A204.1 (cell line): ENCODE measurements around the gene PRRG2.

ENCODE experiments used
- FAIRE-seq: peaks from 2 replicates; lab custom pipeline; 2012; peaks lifted over from hg19 to GRCh38; lab: Jason Lieb, UNC

The PRRG2 gene

DNA sequence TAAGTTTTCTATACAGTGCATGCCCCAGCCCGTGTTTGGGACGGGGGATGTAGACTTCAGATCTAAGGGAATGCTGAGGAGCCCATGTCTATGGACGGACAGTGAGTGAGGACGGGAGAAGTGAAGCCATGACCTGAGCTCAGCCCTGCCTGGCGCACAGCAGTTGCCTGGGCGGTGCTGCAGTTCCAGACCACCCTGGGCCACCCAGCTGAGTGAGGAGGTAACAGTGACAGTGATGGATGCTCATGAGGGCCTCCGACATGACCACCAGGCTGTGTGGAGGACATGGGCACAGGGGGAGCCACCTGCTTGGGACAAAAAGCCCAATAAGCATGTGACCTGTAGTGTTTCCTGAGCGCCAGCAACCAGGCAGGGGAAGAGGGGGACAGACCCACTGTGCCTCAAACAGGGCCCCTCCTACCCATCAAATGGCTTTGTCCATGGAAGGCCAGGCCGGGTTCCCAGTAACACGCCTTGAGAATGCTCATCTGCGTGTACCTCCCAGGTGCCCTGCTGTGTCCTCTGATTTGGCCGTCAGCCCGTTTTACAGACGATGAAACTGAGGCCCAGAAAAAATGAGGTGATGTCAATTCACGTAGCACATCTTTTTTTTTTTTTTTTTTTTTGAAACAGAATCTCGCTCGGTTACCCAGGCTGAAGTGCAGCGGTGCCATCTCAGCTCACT lies 23.3 kb upstream of the PRRG2 start:
- no peak for FAIRE-seq

DNA sequence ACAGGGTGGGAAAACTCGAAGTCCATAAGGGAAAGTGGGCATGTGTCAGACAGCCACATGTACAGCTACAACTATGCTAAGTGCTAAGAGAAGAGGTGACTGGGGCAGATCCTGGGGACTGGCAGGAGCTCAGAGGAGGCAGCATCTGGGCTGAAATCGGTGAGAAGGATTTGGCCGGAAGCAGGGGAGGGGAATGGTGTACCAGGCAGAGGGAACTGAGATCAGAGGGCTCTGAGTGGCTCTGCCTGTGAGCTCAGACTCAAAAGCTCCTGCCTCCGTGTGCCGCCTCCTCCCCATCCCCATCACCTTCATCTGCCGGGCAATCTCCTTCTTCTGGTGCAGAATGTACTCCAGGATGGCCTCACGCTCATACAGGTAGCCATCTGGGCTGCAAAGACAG lies 22.5 kb upstream of the PRRG2 start:
- FAIRE-seq: no peak

DNA sequence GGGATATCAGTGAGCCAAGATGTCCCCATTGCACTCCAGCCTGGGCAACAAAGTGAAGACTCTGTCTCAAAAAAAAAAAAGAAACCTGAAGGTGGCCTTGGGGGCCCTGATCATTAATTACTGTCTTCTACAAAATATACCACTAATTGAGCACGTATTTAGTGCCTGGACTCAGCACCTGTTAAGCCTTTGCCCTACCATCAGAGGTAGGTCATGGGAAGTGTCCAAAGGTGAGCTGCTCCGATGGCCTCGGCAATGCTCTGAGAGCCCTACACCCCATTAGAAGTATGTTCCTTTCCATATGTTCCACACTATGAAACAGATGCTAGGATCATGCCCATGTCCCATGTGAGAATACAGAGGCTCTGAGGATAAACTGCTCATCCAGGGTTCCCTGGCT lies 21.7 kb upstream of the PRRG2 start:
- no peak for FAIRE-seq

DNA sequence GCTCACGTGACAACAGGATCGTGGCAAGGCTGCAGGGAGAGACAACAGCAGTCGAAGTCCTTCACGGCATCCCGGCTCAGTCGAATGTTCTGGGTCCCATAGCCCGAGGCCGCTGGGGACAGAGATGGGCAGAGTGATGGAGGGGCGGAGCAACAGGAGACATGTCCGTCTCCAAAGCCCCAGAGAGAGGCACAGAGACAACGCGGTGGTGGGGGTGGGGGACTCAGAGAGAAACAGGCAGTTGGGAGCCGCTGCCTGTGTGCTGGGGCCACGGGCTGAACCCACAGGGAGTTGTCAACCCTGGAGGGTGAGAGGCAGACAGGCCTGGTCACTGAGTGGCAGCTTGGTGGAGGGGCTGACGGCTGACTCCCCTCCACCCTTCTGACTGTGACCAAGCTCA lies 21.2 kb upstream of the PRRG2 start:
- no peak for FAIRE-seq

DNA sequence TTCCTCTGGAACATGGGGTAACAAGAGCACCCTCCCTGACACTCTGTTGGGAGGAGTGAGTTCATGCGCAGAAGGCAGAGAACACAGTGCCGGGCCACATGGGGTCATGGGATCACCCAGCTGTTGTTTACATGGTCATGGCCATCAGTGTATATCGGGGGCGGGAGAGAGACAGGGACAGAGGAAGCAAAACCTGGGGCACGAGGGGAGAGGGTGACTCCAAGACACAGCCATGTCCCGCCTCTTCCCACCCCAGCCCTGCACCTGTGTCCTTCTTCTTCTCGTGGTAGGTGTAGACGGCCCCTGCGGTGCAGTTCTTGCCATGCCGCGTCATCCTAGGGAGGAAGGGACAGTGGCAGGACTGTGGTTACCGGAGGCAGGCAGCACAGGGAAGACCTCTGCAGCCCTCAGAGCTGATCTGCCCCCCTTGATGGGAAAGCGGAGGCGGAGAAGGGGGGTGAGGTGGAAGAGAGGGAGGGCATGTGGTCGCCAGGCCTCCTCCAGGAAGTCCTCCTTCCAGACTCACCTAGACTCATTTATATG lies 20.7 kb upstream of the PRRG2 start:
- no peak for FAIRE-seq

DNA sequence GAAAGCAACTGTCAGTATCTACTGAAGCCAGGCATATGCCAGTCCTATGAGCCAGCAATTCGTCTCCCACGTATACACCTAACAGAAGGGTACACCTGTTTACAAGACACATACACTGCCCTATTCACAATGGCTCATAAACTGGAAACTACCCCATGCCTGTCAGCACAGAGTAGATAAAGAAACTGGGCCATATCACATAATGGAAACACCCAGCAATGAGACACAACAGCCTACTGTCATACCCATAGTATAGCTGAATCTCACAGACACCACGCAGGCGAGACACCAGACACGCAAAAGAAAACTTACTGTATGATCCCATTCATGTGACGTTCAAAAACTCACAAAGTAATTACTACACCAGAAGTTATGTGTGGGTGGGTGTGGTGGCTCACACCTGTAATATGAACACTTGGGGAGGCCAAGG lies 16.5 kb upstream of the PRRG2 start:
- FAIRE-seq: no peak

DNA sequence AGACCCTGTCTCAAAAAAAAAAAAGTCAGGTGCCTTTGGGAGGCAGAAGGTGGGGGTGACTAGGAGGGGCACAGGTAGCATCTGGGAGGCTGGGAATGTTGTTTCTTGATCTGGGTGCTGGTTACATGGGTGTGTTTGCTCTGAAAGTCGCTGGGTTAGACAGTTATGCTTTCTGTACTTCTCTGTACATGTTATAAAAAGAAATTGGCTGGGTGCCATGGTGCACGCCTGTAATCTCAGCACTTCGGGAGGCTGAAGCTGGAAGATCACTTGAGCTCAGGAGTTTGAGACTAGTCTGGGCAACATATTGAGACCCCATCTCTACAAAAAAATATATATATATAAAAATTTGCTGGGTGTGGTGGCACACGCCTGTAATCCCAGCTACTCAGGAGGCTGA lies 15.9 kb upstream of the PRRG2 start:
- no peak for FAIRE-seq

DNA sequence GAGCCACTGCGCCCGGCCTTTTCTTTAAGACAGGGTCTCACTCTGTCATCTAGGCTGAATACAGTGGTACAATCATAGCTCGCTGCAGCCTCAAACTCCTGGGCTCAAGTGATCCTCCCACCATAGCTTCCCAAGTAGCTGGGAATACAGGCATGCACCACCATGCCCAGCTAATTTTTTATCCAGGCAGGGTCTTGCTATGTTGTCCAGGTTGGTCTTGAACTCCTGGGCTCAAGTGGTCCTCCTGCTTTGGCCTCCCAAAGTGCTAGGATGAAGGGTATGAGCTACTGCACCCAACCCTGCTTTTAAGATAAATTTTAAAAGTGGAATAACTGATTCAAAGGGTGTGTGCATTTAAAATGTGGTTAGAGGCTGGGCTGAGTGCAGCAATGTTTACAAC lies 14.8 kb upstream of the PRRG2 start:
- FAIRE-seq: no peak

DNA sequence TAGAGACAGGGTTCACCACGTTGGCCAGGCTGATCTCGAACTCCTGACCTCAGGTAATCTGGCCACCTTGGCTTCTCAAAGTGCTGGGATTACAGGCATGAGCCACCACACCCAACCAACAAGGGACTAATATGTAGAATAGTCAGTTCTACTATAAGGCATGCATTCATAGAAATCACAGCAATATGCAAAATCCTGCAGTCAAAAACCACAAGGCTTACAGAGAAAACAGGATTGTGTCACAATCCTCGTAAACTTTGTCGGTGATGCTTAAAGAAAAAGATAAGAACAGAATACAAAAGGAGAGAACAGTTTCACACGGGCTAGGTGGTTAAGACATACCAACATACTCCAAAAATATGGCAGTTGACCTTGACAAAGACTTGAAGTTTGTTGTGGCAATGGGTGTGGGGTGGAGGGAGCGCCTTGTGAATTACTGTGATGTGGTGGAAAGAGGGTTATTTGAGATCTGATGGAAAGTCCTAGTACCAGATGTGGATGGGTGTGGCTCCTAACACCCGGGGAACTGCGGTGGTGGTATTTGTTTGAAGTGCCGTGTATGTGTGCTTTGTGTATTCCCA lies 13.2 kb upstream of the PRRG2 start:
- no peak for FAIRE-seq

DNA sequence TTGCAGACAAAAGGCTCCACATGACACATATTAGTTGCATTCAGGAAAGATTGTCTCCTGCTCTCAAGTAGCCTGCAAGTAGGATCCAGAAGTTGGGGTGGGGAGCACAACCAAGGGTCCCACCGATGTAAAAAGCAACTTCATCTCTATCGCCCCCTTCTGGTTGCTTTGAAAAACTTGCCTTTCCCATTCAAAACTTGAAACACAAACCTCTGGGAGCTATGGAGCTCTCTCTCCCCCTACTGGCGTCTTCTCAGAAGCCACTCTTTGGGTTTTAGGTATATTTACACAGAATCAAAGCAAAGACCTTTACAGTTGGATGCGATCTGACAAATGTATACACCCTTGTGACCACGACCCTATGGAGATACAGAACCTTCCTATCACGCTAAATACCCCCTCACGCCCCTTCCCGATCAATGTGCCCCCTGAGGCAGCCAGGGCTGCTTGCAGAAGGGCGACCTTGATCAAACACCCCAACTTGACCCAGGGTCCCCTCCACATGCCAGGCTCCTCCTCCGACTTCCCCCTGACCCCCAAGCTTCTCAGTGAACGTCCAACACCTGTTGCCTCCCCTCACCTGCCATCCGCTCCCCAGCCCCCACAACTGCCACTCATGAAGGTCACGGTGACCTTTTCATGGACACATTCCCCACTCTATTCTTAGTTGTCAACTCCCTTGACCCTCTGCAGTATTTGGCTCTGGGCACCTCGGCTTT lies 10.8 kb upstream of the PRRG2 start:
- peak; percentile 91 for FAIRE-seq

DNA sequence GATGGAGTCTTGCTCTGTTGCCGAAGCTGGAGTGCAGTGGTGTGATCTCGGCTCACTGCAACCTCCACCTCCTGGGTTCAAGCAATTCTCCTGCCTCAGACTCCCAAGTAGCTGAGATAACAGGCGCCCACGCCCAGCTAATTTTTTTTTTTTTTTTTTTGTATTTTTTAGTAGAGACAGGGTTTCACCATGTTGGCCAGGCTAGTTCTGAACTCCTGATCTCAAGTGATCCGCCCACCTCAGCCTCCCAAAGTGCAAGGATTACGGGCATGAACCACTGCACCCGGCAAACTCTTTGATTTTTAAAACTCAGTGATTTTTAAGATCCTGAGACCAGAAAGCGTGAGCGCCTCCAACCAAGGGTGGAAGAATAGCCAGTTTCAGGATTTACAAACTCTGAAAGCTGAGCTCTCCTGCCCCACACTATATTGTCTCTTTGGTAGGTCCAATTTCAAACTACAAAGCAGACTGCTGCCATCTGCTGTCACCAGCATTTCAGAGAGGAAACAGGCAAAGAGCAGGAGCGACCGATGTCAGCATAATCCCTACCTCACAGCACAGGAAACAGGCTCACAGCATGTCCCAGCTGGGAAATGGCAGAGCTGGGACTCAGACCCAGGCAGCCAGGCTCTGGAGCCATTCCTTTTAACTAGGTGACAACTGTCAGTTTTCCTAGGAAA lies 10.0 kb upstream of the PRRG2 start:
- FAIRE-seq: no peak

DNA sequence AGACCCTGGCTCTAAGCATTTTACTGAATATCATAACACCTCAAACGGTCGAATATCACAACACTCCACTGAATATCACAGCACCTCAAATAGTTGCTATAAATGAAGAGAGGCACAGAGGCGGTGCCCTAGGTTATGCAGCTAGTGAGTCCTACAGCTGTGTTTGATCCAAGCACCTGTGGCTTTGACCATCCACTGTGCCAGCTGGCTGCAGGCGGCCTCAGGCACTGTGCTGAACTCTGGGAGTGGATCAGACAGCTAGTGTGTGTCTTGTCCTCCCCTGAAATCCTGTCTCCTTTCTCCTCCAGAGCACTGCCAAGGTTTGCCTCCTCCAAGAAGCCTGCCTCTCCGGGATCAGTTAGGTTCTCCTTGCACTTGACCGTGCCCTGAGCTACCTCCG lies 8.1 kb upstream of the PRRG2 start:
- FAIRE-seq: no peak

DNA sequence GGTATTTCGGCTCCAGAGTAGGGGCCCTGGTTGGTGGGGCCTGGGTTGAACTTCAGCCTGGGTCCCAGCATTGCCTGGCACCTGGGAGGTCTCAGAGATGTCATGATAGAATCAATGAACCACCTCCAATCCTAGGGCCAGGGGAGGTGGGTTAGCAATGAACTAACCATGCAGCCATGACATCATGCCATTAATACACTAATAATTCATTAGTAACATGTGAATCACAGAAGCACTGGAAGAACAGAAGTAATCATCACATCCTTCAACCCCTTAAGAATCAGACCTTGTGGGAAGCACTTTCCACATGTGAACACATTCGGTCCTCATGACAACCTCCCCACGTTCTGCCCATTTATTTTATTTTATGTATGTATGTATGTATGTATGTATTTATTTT lies 7.7 kb upstream of the PRRG2 start:
- FAIRE-seq: no peak

DNA sequence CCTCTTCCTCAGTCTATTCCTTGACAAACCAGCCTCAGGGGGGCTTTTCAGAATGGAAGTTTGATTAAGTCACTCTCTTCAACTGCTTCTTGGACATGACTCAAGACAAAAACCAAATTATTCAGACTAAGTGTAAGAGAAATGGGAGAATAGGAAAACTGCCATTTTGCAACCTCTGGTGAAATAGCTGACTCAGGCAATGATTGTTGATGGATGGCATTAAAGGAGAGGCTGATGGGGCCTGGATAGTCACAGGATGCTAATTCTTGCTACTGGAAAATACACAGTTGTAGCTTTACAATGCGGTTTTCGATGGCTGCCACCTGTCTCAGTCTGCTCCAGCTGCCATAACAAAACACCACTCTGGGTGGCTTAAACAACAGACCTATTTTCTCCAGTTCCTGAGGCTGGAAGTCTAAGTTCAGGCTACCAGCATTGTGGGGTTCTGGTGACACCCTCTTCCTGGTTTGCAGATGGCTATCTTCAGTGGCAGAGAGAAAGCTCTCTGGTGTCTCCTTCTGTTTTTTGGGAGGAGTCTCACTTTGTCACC lies 6.8 kb upstream of the PRRG2 start:
- no peak for FAIRE-seq

DNA sequence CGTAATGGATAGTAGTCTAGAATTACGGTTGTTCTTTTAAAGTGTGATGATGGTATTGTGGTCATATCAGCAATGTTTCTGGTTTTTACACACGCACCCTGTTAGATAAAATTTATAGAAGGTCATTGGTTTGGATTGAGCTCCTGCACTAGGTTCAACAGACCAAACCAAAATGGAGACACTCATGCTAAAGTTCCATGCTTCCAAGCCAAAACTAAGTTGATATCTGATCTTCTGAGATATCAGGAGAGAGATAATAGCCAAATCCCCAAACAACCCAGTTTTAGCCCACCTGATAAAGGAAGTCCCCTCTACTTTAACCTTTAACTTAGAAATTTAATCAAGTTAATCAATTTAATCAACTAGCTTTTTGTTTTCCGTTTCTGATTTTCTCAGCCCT lies 1.9 kb upstream of the PRRG2 start:
- no peak for FAIRE-seq

DNA sequence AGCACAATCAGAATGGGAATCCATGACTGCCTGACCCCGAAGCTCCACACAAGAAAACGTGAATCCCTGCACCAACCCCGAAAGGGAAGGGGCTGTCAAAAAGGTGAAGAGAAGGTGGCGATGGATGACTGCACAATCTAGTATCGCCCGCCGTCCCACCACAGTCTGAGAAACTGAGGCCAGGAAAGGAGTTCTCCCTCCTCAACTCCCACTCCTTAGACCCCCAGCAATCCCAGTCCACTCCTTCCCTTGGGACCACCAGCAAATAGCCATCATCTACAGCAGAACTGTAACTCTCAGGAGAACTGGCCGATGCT lies 1.2 kb upstream of the PRRG2 start:
- FAIRE-seq: no peak

DNA sequence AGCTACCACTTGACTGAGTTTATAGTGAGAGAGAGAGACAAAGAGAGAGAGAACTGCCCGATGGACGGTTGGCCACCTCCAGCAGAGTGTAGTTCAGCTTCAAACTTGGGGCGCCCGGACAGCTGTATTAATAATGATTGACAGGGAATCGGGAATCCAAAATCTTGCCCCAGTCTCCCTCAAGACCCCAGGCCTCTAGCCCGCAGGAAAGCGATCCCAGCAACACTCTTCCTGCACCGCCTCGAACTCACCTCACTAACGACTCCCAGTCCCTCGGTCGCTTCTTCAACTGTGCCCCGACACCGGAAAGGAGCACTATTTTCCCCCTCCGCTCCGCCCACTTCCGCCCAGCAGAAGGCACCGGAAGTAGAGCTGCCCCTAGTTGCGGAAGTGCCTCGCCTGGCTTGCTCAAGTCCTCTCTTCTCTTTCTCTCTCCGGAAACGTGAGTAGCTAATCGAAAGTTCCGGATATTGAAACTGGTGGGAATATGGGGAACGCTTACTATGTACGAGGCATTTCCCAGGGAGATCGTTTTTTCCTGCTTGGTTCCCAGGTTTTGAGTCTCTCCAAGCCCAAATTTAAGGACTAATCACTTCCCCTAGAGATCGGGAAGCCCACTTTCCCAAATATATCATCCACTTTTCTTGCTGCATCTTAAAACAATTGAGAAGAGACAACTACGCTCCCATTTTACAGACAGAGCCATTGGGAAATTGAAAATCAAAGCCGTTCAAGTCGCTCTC lies 681 bp upstream of the PRRG2 start, which contains the start of gene NOSIP:
Gene NOSIP, minus strand, starts transcription at position 293 of the 743 bp plus-strand sequence. CDS start 19,865 bp downstream, outside the sequence.
- FAIRE-seq: peak; percentile 80

DNA sequence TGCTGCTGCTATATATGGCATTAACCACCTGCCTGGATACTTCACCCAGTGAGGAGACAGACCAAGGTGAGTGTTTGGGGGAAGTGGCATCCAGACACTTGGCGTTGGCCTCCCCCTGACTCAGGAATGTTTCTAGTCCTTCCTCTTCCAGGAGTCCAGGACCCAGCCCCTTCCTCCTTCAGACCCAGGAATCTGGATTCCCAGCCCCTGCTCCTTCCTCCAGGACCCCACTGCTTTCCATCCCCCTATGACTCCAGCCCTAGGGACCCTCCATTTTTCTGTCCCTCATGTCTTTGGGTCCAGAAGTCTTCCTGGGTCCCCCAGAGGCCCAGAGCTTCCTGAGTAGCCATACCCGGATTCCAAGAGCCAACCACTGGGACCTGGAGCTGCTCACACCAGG lies 2.1 kb downstream of the PRRG2 start:
- FAIRE-seq: no peak

DNA sequence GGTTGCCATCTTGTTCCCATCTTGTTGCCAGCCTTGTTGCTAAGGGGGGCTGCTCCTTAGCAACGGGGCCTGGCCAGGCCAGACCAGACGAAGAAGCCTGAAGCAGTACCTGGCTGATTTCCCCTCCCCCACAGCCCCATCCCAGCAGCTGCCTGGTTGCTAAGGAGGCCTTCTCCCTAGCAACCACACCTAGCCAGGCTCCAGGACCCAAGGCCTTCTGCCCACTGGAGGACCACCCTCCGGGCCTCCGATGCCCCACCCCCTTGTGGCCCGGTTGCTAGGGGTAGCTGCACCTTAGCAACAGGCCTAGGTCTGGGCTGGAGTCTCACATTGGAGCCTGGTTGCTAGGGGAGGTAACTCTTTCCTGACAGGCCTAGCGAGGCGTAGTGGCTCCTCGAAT lies 3.9 kb downstream of the PRRG2 start:
- no peak for FAIRE-seq

DNA sequence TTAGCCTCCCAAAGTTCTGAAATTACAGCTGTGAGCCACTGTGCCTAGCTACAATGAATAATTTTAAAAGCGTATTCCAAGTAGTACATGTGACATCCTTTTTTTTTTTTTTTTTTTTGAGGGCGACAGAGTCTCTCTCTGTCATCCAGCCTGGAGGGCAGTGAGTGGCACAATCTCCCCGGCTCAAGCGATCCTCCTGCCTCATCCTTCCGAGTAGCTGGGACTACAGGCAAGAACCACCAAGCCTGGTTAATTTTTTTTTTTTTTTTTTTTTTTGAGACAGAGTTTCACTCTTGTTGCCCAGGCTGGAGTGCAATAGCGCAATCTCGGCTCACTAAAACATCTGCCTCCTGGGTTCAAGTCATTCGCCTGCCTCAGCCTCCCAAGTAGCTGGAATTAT lies 6.1 kb downstream of the PRRG2 start:
- no peak for FAIRE-seq

DNA sequence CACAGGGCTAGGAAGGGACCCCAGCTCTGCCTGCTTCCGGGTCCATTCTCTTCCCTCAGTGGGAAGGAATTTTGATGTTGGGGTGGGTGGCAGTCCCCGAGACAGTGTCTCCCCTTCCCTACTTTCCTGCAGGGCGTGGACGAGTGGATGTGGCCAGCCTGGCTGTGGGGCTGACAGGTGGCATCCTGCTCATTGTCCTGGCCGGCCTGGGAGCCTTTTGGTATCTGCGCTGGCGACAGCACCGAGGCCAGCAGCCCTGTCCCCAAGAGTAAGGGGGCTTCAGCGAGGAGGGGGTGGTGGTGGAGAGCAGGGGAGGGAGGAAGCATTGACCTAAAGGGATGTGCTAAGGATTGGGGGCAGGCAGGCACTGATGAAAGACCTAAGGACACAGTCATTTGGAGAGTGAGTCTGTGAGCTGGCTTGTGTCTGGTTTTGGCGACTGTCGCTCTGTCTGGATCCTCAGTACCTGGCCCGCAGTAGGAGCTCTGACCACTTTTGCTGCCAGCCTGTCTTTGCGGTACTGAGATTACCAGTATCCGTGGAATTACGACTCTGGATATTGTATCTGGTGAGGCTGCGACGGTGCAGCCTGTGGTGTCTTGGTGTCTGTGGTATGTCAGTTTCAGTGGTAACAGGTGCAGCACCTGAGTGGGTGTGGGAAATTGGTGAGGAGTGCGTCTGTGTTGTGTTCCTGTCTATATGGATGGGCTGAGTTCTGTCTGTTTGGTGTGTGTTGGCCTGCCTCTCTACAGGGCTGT lies 7.4 kb downstream of the PRRG2 start:
- FAIRE-seq: no peak
